Spleen (tissue), 11 donors: ENCODE data around the gene UCN2. TPM values are rescaled to one million over a fixed set of nuclear protein-coding genes. Genes with fewer than 3 reads are reported as not detected.

ENCODE experiments used
- DNase-seq: peaks from one replicate; pipeline ENCODE4 v3.0.0-alpha.2; 2020
- H3K27ac ChIP-seq, 8 donors: fragments of 200-600 bp; sonication (generic) in 7 of 8; 1 replicate in 4 of 8; 2 replicates in 4 of 8; pipeline versions ENCODE4 v1.5.0 to v1.8.0; 2016 to 2021; ENCODE audit warnings: inconsistent platforms in 4 of 8, mild to moderate bottlenecking in 4 of 8, moderate library complexity in 1 of 8
- H3K27me3 ChIP-seq, 7 donors: fragments of 200-600 bp; sonication (generic) in 6 of 7; replicated peaks in 1 of 7; 1 replicate in 4 of 7; 2 replicates in 3 of 7; pipeline versions ENCODE4 v1.5.0 to v1.8.0; 2016 to 2021; ENCODE audit warnings: inconsistent platforms in 3 of 7, mild to moderate bottlenecking in 1 of 7
- H3K36me3 ChIP-seq, 6 donors: fragments of 200-600 bp; sonication (generic) in 5 of 6; 1 replicate in 4 of 6; 2 replicates in 2 of 6; pipeline versions ENCODE4 v1.5.0 to v1.8.0; 2016 to 2021; ENCODE audit warnings: inconsistent platforms in 2 of 6
- H3K4me1 ChIP-seq, 6 donors: fragments of 200-600 bp; sonication (generic) in 5 of 6; 1 replicate in 3 of 6; 2 replicates in 3 of 6; pipeline versions ENCODE4 v1.5.0 to v1.8.0; 2016 to 2021; ENCODE audit warnings: inconsistent platforms in 3 of 6
- H3K4me3 ChIP-seq, 8 donors: fragments of 200-600 bp; sonication (generic) in 7 of 8; 1 replicate in 4 of 8; 2 replicates in 4 of 8; pipeline versions ENCODE4 v1.5.0 to v1.8.0; 2016 to 2021; ENCODE audit warnings: inconsistent platforms in 4 of 8, mild to moderate bottlenecking in 4 of 8, moderate library complexity in 2 of 8
- H3K9me3 ChIP-seq, 8 donors: fragments of 200-600 bp; sonication (generic) in 7 of 8; 1 replicate in 4 of 8; 2 replicates in 4 of 8; pipeline versions ENCODE4 v1.5.0 to v1.8.0; 2016 to 2021; ENCODE audit warnings: inconsistent platforms in 4 of 8
- POLR2A ChIP-seq, 3 donors: fragments of 450-650 bp; IDR thresholded peaks; one replicate each; pipeline ENCODE4 v1.5.1; 2017; ENCODE audit warnings: antibody characterized with exemption in 3 of 3, mild to moderate bottlenecking in 1 of 3
- POLR2AphosphoS5 ChIP-seq, 3 donors: sonication (generic); formaldehyde crosslinking; IDR thresholded peaks; one replicate each; pipeline ENCODE4 v1.5.1; 2017; ENCODE audit warnings: antibody characterized with exemption in 3 of 3
- WGBS, 5 donors: extraction: QIAGEN DNeasy Blood & Tissue Kit in 3 of 5; methylation state at CpG; one replicate each; pipeline versions ENCODE4 v1.1.5 to v1.1.7; 2013 to 2018; 5-methylcytosine and 5-hydroxymethylcytosine counted together
- intact Hi-C: fragments of 100-400 bp; cut with DNase I; formaldehyde crosslinking; loops from one replicate; pipeline ENCODE4 v1.15.0; 2023; ENCODE audit warnings: low total_unique reads
- polyA plus RNA-seq, 3 donors: library from polyadenylated mRNA; stranded (reverse); fragments of 200-250 nt; gene quantifications; one replicate each; pipeline ENCODE4 v1.2.1, GENCODE V29; 2013
- total RNA-seq, 7 donors: library from RNA; depleted of rRNA in 3 of 7; stranded (reverse); fragments of >200 nt in 3 of 7; fragmentation: NEBNext Ultra II Directional in 4 of 7; extraction: Animal tissue kit (Norgen Biotek cat#: 25700) in 4 of 7; gene quantifications; one replicate each; pipeline versions ENCODE4 v1.1.0 to v1.2.1, GENCODE V29; 2016 to 2021
- TF ChIP-seq, protein P1 (sequence below), 11 experiments: fragments of 200-600 bp in 7 of 11; fragments of 450-650 bp in 4 of 11; sonication (generic) in 4 of 11; IDR thresholded peaks in 8 of 11; conservative IDR thresholded peaks in 3 of 11; 1 replicate in 7 of 11; 2 replicates in 4 of 11; pipeline versions ENCODE4 v1.4.0 to v1.8.0; 2016 to 2021; ENCODE audit warnings: antibody characterized with exemption in 11 of 11, inconsistent platforms in 4 of 11, mild to moderate bottlenecking in 1 of 11
- donor health status: healthy with polysubstance abuse.
- donor health status: DM: no; HTN: no; CAD: no; lungs with moderate emphysema.
- donor health status: DM: no; HTN: no; CAD: no.
- donor health status: Bipolar disorder and iron deficiency.
- donor health status: healthy.
- donor health status: DM: no; HTN: no; CAD: no.
- donor health status: DM: yes; HTN: yes; CAD: no.

UCN2 gene
- total and polyA plus RNA-seq, 10 donors: 0.20 to 0.61 (median 0.49) TPM; not detected in 2

DNA sequence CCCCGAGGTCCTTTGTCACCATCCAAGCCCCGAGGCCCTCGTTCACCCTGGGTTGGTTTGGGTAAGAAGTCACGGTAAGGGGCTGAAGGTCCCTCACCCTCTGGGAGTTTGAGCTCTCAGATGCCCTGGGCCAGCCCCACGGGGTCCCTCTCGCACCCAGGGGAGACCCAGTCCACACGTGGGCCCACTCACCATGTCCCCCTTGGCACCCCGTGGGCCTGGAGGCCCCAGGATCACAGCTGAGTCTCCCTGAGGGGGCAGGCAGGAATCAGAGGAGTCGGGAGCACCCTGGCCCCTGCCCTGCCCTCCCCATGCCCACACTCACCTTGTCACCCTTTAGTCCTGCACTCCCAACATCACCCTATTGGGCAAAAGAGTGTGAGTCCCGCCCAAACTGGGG lies 5.8 kb upstream of the UCN2 start:
- no peak overlapping the region for H3K4me3 ChIP-seq
- no peaks in the 10 kb centered on the region for H3K27me3 ChIP-seq
- WGBS, 5 donors: 76 to 91% (median 87%) methylated on average over 7 to 10 of the region's 10 CpGs
- no peaks in the 10 kb centered on the region for H3K36me3 ChIP-seq
- TF ChIP-seq POLR2AphosphoS5 (IDR thresholded peaks at IDR 0.05) (no peak), POLR2A (IDR thresholded peaks at IDR 0.05) (no peak)
- TF ChIP-seq, protein P1, sequence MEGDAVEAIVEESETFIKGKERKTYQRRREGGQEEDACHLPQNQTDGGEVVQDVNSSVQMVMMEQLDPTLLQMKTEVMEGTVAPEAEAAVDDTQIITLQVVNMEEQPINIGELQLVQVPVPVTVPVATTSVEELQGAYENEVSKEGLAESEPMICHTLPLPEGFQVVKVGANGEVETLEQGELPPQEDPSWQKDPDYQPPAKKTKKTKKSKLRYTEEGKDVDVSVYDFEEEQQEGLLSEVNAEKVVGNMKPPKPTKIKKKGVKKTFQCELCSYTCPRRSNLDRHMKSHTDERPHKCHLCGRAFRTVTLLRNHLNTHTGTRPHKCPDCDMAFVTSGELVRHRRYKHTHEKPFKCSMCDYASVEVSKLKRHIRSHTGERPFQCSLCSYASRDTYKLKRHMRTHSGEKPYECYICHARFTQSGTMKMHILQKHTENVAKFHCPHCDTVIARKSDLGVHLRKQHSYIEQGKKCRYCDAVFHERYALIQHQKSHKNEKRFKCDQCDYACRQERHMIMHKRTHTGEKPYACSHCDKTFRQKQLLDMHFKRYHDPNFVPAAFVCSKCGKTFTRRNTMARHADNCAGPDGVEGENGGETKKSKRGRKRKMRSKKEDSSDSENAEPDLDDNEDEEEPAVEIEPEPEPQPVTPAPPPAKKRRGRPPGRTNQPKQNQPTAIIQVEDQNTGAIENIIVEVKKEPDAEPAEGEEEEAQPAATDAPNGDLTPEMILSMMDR (IDR thresholded peaks at IDR 0.05 in 8 of 11, conservative IDR thresholded peaks at IDR 0.05 in 3 of 11): no peak
- peaks cover 0 to 17% (median under 1%) of the 10 kb centered on the region in 6 donors for H3K4me1 ChIP-seq
- intact Hi-C loops: no loop called here
- no peaks in the 10 kb centered on the region for H3K9me3 ChIP-seq
- no peak for DNase-seq
- H3K27ac ChIP-seq: no peak overlapping the region

DNA sequence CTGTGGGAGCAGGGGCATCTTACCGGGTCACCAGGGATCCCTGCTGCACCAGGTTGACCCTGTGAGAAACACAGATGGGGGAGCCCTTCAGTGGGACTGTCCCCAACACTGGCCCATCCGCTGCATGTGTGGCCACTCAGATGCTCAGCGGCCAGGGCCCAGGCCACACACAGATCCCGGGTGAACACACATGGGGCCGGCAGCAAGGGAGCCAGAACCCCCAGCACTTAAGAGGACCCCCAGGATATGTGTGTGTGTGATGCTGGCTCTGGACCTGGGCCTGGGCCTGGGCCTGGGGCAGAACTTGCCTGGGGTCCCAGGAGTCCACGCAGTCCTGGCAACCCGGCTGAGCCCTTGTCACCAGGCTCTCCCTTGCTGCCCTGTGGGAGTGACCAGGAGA lies 4.9 kb upstream of the UCN2 start:
- Histone ChIP-seq H3K27me3 (no peaks in the 10 kb centered on the region), H3K9me3 (no peaks in the 10 kb centered on the region), H3K36me3 (no peaks in the 10 kb centered on the region), H3K4me3 (no peak overlapping the region), H3K4me1 (peaks cover 0 to 26% (median 5%) of the 10 kb centered on the region in 6 donors), H3K27ac (no peak overlapping the region)
- TF ChIP-seq, protein P1 (IDR thresholded peaks at IDR 0.05 in 8 of 11, conservative IDR thresholded peaks at IDR 0.05 in 3 of 11): no peak
- no peak for TF ChIP-seq POLR2A (IDR thresholded peaks at IDR 0.05)
- no peak for TF ChIP-seq POLR2AphosphoS5 (IDR thresholded peaks at IDR 0.05)
- DNase-seq: no peak
- intact Hi-C loops: no loop called here
- WGBS, 5 donors: 89 to 97% (median 93%) methylated on average over 6 to 7 of the region's 7 CpGs; no CpG with 5 or more reads in 1 of the 5 donors

DNA sequence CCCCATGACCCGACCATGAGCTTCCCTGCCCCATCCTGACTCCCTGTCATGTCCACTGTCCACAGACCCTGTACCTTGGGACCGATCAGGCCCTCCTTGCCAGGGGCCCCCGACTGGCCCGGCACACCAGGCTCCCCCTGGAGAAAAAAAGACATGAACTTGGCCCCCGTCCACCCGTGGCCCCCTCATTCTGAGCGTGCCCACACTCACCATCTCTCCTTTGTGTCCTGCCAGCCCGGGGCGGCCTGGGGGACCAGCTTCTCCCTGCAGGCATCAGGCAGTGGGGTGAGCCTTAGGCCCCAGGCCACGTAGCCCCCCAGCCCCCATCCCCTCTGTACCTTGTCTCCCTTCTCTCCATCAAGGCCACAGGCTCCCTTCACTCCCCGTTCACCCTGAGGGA lies 3.9 kb upstream of the UCN2 start:
- Histone ChIP-seq H3K4me3 (no peak overlapping the region), H3K9me3 (no peaks in the 10 kb centered on the region), H3K4me1 (peaks cover 0 to 32% (median 5%) of the 10 kb centered on the region in 6 donors), H3K27ac (no peak overlapping the region), H3K36me3 (no peaks in the 10 kb centered on the region), H3K27me3 (no peaks in the 10 kb centered on the region)
- TF ChIP-seq POLR2A (IDR thresholded peaks at IDR 0.05) (no peak), POLR2AphosphoS5 (IDR thresholded peaks at IDR 0.05) (no peak)
- TF ChIP-seq, protein P1 (IDR thresholded peaks at IDR 0.05 in 8 of 11, conservative IDR thresholded peaks at IDR 0.05 in 3 of 11): no peak
- DNase-seq: no peak
- intact Hi-C loops: no loop called here
- 84 to 92% (median 86%) methylated on average over 11 of the region's 11 CpGs for WGBS, 5 donors

DNA sequence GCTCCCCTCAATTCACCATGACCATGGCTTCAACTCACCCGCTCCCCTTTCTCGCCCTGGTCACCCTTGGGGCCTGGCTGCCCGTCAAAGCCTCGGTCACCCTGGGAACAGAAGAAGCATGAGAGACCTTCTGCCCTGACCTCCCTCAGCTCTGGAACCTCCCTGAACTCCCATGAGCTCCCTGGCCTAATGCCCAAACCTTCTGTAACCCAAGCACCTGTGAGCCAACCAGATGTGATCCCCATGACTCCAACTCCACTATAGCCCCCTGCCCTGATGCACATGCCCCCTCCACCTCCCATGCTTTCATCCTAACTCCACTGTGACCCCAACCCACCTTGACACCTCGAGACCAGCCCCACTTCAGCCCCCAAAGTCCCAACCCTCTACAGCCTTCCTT lies 3.5 kb upstream of the UCN2 start:
- Histone ChIP-seq H3K36me3 (no peaks in the 10 kb centered on the region), H3K4me3 (no peak overlapping the region), H3K9me3 (no peaks in the 10 kb centered on the region), H3K27me3 (no peaks in the 10 kb centered on the region), H3K27ac (no peak overlapping the region), H3K4me1 (peaks cover 0 to 32% (median 5%) of the 10 kb centered on the region in 6 donors)
- intact Hi-C loops: no loop called here
- WGBS, 5 donors: 67 to 89% (median 82%) methylated on average over 5 of the region's 5 CpGs
- DNase-seq: no peak
- TF ChIP-seq POLR2AphosphoS5 (IDR thresholded peaks at IDR 0.05) (no peak), POLR2A (IDR thresholded peaks at IDR 0.05) (no peak)
- TF ChIP-seq, protein P1 (IDR thresholded peaks at IDR 0.05 in 8 of 11, conservative IDR thresholded peaks at IDR 0.05 in 3 of 11): no peak
